ENCODE measurements around the gene CHRDL2.
"Not testable (repeated sequence)": the region's sequence is repeated elsewhere in the genome, so short reads cannot be mapped to it uniquely, and the experiment has no call there.

Gene CHRDL2

DNA sequence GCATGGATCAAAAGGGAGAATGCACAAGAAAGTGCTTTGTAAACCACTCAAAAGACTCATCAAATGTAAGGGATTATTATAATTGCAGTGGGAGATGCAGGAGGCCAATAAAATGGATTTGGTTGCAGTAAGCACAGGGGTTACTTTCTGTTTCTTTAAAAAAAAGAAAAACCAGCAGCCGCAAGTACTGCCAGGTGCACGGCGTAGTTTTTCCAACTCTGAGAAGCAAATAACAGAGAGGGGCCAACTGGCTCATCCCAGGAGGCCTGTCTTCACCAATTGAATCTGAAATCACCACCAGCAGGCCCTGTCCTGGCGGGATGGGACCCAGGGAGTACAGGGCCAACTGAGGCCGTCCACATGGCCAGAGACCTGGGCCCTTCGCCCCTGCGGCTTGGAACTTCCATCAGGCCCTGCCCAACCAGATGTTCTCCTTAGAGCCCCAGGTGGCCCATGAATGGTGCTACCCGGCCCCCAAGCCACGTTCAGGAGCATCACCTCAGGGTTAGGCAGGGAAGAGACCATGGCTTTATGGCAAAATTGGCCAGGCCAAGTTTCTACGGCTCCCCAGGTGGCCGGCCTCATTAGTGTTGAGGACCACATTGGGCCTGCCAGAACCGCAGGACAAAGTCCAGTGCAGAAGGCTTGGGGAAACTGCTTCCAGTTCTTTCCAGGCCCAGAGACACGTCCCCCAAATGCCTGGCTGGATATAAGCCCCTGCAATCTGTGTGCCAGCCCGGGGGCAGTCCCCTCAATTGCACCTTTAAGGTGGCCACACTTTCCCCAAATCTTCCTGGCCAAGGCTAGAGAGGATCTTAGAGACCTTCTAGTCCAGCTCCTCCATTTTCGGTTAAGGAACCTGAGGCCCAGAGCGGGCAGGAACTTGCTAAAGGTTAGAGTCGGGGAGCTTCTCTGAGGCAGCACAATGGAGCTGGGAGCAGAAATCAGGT lies 61.7 kb downstream of the CHRDL2 start:
- no peak for DNase-seq (ENCODE audit: low spot score)

DNA sequence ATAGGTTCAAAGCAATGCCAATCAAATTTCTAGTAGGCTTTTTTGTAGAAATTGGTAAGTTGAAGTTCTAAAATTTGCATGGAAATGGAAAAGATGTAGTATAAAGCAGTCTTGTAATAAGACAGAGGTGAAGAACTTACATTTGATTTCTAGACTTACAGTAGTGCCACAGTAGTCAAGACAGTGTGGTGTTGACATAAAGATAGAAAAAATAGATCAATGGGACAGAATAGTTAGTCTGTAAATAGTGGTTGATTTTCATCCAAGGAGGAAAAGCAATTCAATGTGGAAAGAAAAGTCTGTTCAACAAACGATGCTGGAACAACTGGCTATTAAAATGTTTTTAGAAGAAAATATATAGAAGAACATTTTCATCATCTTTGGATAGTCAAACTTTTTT lies 67.9 kb downstream of the CHRDL2 start:
- DNase-seq (ENCODE audit: low spot score), result no peak

DNA sequence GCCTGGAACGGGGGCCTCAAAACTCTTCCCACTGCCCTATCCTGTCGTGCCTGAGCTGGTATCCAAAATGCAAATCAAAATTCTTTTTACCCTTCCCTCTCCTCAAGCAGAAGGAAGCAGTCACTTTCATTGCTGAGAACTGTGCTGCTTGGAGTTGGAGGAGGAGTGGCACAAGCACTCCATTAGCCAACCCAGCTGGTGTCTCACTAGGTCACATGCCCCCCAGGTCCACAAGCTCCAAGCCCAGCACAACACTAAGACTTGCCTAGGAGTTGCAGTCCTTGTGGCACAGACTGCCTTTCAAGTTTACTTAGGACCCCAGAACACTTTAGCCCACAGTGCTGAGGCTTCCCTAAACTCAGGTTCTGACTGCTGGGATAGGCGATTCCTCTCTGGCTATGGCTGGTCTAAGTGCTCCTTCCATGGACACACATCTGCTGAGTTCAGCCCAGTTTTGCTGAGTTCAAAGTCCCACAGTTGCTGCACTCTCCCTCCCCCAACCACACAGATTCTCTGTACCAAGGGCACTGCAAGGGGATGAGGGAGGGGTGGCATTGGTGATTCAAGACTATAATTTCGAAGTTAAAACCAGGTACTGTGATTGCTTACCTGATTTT lies 68.6 kb downstream of the CHRDL2 start:
- no peak for DNase-seq (ENCODE audit: low spot score)

DNA sequence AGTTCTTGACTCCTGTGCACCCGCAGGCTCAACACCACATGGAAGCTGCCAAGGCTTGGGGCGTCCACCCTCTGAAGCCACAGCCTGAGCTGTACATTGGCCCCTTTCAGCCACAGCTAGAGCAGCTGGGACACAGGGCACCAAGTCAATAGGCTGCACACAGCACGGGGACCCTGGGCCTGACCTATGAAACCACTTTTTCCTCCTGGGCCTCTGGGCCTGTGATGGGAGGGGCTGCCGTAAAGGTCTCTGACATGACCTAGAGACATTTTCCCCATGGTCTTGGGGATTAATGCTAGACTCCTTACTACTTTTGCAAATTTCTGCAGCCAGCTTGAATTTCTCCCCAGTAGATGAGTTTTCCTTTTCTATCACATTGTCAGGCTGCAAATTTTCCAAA lies 72.1 kb downstream of the CHRDL2 start:
- DNase-seq (ENCODE audit: low spot score), result not testable (repeated sequence)

DNA sequence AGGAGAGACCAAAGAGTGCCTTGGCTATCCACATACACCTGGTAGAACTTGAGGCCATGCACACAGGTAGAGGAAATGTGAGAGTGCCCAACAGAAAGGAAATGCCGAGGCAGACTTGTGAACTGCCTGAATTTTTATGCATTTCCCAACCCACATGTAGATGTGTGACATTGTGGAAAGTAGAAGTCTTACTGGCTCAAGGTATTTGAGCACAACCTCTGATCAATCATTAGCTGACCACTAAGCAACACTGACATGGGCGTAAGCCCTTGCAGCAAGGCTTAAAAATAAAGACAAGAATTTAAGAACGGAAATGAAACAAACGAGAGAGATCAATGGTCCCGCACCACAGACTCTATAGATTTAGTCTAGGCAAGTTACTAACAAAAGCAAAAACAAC lies 76.2 kb downstream of the CHRDL2 start:
- DNase-seq (ENCODE audit: low spot score), result no peak

DNA sequence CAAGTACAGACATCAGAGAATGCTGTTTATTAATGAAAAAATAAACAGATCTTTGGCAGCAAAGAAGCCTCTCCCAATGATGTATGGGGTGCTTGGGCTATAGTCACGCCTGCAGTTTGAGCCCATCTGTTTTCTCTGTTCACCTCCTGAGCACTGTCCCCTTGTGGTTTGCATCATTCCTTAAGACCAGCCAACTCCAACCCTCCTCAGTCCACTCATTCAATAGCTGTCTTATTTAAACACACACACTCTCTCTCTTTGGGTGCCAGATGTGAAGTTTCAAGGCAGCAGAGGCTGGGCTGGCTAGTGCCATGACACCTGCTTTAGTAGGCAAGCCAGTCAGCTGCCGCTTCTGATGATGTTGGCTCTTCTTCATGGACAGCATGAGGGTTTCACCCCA lies 80.7 kb downstream of the CHRDL2 start:
- DNase-seq (ENCODE audit: low spot score), result no peak

DNA sequence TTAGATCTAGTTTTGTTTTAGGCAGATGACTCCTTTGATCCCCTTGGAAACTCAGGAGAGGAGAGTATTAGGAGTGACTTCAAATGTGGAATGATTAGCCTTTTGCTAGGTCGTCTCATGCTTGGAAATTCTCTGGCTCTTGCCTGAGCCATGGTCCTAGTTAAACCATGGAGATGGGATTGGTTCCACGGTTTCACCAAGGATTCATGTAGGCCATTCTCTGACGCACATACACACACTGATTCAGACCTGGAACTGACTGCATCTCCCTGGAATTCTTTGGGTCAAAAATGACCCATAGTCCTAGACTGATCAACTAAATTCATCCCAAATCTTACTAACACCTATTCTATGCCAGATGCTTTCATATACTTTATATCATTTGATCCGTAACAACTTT lies 82.3 kb downstream of the CHRDL2 start:
- no peak for DNase-seq (ENCODE audit: low spot score)

DNA sequence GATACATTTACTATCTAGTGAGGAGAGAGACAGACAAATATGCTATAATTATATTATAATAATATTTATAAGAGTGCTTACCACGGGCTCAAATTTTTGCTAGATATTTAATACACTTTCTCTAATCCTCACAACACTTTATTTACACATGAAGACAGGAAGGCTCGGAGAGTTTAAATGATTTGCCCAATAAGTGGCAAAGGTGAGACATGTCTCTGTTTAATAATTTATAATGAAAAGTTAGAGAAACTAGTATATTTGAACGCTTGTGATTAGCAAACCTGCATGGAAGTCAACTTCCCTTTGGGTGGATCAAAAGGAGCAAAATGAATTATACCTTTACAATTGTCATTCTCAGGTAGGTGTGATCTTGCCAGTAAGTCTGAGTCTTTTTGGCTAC lies 83.4 kb downstream of the CHRDL2 start:
- DNase-seq (ENCODE audit: low spot score), result no peak

DNA sequence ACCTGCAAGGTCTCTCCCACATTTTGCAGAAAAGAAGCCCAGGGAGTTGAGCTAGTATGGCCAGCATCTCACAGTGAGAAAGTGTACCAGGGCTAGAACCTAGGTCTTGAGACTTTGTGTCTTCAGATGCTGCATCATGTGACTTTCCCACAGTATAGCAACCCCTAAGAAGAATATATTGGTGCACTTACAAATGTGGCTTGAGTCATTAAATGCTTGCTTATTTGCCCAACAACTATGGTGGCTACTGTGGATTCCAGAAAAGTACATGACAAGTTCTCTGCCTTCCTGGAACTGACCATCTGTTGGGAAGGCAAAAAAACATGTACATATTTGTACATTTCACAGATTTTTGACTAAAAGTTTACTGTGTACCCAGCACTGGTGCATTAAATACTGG lies 83.8 kb downstream of the CHRDL2 start:
- DNase-seq (ENCODE audit: low spot score), result no peak

DNA sequence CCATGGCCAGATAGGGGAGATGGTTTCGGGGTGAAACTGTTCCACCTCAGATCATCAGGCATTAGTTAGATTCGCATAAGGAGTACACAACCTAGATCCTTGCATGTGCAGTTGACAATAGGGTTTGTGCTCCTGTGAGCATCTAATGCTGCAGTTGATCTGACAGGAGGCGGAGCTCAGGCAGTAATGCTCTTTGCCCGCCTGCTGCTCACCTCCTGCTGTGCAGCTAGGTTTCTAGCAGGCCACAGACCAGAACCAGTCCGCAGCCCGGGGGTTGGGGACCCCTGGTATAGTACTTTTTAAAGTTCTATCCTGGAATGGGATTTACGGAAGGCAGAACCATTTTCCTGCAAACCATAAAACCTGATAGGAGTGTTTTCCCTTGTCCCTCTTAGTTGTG lies 84.3 kb downstream of the CHRDL2 start:
- no peak for DNase-seq (ENCODE audit: low spot score)

Data from COLO829 (cell line).